GM12874 (cell line): ENCODE data around the gene CCDC149.

Experiments
- CTCF ChIP-seq: IDR thresholded peaks from 2 replicates; pipeline ENCODE4 v1.5.1; 2011; ENCODE audit warnings: low read depth, mild to moderate bottlenecking, control low read depth, low read length, moderate library complexity; ENCODE audit not compliant: insufficient read depth

The CCDC149 gene

GRCh38 chr4:24917076-24917856 is 4.4 kb upstream of the CCDC149 start:
- TF ChIP-seq CTCF, result no peak

- TF ChIP-seq CTCF, result no peak
Measured at GRCh38 chr4:24915121-24915922, 2.5 kb upstream of the CCDC149 start.

GRCh38 chr4:24914460-24914859 is 1.6 kb upstream of the CCDC149 start:
- TF ChIP-seq CTCF, result no peak

GRCh38 chr4:24913119-24913485 is 260 bp upstream of the CCDC149 start:
- no peak for TF ChIP-seq CTCF

GRCh38 chr4:24910499-24910898 is 2.3 kb downstream of the CCDC149 start:
- no peak for TF ChIP-seq CTCF

GRCh38 chr4:24897639-24898038 is 15.2 kb downstream of the CCDC149 start:
- no peak for TF ChIP-seq CTCF

GRCh38 chr4:24896977-24897376 is 15.9 kb downstream of the CCDC149 start:
- TF ChIP-seq CTCF, result no peak
